ENCODE results near the gene SCFD2.

GRCh38 chr4:53374777-53375258 lies 9.0 kb upstream of the SCFD2 start:
- TF ChIP-seq CTCF (IDR thresholded peaks at IDR 0.05) (no peak), POLR2AphosphoS5 (IDR thresholded peaks at IDR 0.05) (no peak)
